Right lobe of liver (tissue), 6 donors: ENCODE data around the gene MAEL. TPM values are rescaled to one million over a fixed set of nuclear protein-coding genes. Genes with fewer than 3 reads are reported as not detected.

Source experiments
- ATAC-seq, 4 donors: fragments of 200-7000 bp; cut with Tn5 transposase; one replicate each; pipeline ENCODE4 v1.9.1; 2020; ENCODE audit warnings: mild to moderate bottlenecking in 4 of 4, moderate library complexity in 4 of 4
- DNase-seq, 3 donors: peaks; one replicate each; pipeline ENCODE4 v3.0.0-alpha.2; 2020
- H3K27ac ChIP-seq, 3 donors: fragments of 200-600 bp; one replicate each; pipeline ENCODE4 v1.8.0; 2022
- H3K27me3 ChIP-seq, 2 donors: fragments of 200-600 bp; one replicate each; pipeline ENCODE4 v1.8.0; 2022
- H3K36me3 ChIP-seq, 4 donors: fragments of 200-600 bp; sonication (generic) in 1 of 4; one replicate each; pipeline versions ENCODE4 v1.5.1 to v1.8.0; 2017 to 2022; ENCODE audit warnings: control low read depth in 1 of 4
- H3K4me1 ChIP-seq, 4 donors: fragments of 200-600 bp; sonication (generic) in 1 of 4; one replicate each; pipeline versions ENCODE4 v1.5.1 to v1.8.0; 2017 to 2022; ENCODE audit warnings: control low read depth in 1 of 4
- H3K4me3 ChIP-seq, 3 donors: fragments of 200-600 bp; one replicate each; pipeline ENCODE4 v1.8.0; 2022
- H3K9me3 ChIP-seq, 4 donors: fragments of 200-600 bp; sonication (generic) in 1 of 4; one replicate each; pipeline versions ENCODE4 v1.5.1 to v1.8.0; 2017 to 2022; ENCODE audit warnings: control low read depth in 1 of 4
- CTCF ChIP-seq, 4 donors: fragments of 200-600 bp in 3 of 4; fragments of 450-650 bp in 1 of 4; IDR thresholded peaks; one replicate each; pipeline versions ENCODE4 v1.5.1 to v1.8.0; 2016 to 2022; ENCODE audit warnings: antibody characterized with exemption in 4 of 4, mild to moderate bottlenecking in 2 of 4
- POLR2A ChIP-seq: fragments of 450-650 bp; IDR thresholded peaks from one replicate; pipeline ENCODE4 v1.6.1; 2017; ENCODE audit warnings: antibody characterized with exemption, mild to moderate bottlenecking
- WGBS: methylation state at CpG from one replicate; pipeline ENCODE4 v1.1.6; 2018; ENCODE audit warnings: low coverage, low lambda C conversion rate; ENCODE audit not compliant: insufficient coverage; ENCODE audit errors: missing lambda C conversion rate; 5-methylcytosine and 5-hydroxymethylcytosine counted together
- intact Hi-C, 2 donors: fragments of 100-400 bp; cut with DNase I; formaldehyde crosslinking; loops; one replicate each; pipeline versions ENCODE4 v1.11.2 to v1.14.1; 2022
- small RNA-seq, 2 experiments: library from RNA; depleted of rRNA; stranded (forward); fragments of <200 nt; gene quantifications; one replicate each; pipeline ENCODE3, GENCODE V24; 2016
- total RNA-seq, 6 experiments: library from RNA; depleted of rRNA in 2 of 6; stranded (reverse); fragments of >200 nt in 2 of 6; fragmentation: NEBNext Ultra II Directional in 3 of 6; extraction: Animal tissue kit (Norgen Biotek cat#: 25700) in 3 of 6; gene quantifications; one replicate each; pipeline versions ENCODE4 v1.1.0 to v1.2.4, GENCODE V29; 2016 to 2023
- donor health status: DM: no; HTN: yes; CAD: no.
- donor health status: DM: no; HTN: no; CAD: no.
- donor health status: DM: no; HTN: no; CAD: no.
- donor health status: DM: no; HTN: yes; CAD: no.
- donor health status: DM: no; HTN: yes; CAD: no.

The MAEL gene
- total RNA-seq, 6 experiments from 2014 or later, result 0.15 TPM; not detected in 5

- WGBS, result 88% methylated on average over 4 of the region's 8 CpGs
- intact Hi-C loops, result no loop called here
- Histone ChIP-seq H3K27ac (no peak overlapping the region), H3K9me3 (no peaks in the 10 kb centered on the region), H3K36me3 (no peaks in the 10 kb centered on the region), H3K4me1 (no peaks in the 10 kb centered on the region), H3K4me3 (no peak overlapping the region), H3K27me3 (no peaks in the 10 kb centered on the region)
- ATAC-seq, result no peak
- TF ChIP-seq CTCF (IDR thresholded peaks at IDR 0.05) (no peak), POLR2A (no peak)
- DNase-seq, result no peak
Observed at GRCh38 chr1:167071286-167071685, 82.2 kb downstream of the MAEL start.

Small RNA genes lying within 50 kb of the gene (small RNA-seq; reads per million reads assigned to genes)
- gene RNA5SP65, result 25.3 to 86.4 reads per million in 2 experiments

Other genes starting within 250 kb of the MAEL start
- gene POGK, start 149.8 kb upstream of the MAEL start, total RNA-seq, result 10 to 100 TPM in 5 of 6 experiments, 1 to 10 TPM in 1; 9.0 to 15.7 (median 12.3) TPM
- gene TADA1, start 113.0 kb upstream of the MAEL start, total RNA-seq, result 10 to 100 TPM in 4 of 6 experiments, 1 to 10 TPM in 2; 7.3 to 16.7 (median 11.4) TPM
- gene ILDR2, start 13.7 kb upstream of the MAEL start, total RNA-seq, result 1 to 10 TPM; 1.4 to 3.7 (median 2.2) TPM
- under 1 TPM in 1 of 6 experiments, not detected in 5; 0.12 TPM for gene GPA33, start 101.1 kb downstream of the MAEL start, total RNA-seq
- gene STYXL2, start 104.8 kb downstream of the MAEL start, total RNA-seq, result under 1 TPM in 1 of 6 experiments, not detected in 5; 0.12 TPM
- gene POU2F1, start 231.6 kb downstream of the MAEL start, total RNA-seq, result 10 to 100 TPM in 1 of 6 experiments, 1 to 10 TPM in 5; 4.8 to 10.3 (median 6.2) TPM